HG03060 (cell line): ENCODE results near the gene DNASE2.
"Not testable (repeated sequence)": the region's sequence is repeated elsewhere in the genome, so short reads cannot be mapped to it uniquely, and the experiment has no call there.

Experiments
- ATAC-seq: cut with Tn5 transposase; IDR thresholded peaks from one replicate; pipeline ENCODE4 v1.9.1; 2021; ENCODE audit warnings: low read depth, moderate number of reproducible peaks; ENCODE audit not compliant: unreplicated experiment

DNASE2 gene

DNA sequence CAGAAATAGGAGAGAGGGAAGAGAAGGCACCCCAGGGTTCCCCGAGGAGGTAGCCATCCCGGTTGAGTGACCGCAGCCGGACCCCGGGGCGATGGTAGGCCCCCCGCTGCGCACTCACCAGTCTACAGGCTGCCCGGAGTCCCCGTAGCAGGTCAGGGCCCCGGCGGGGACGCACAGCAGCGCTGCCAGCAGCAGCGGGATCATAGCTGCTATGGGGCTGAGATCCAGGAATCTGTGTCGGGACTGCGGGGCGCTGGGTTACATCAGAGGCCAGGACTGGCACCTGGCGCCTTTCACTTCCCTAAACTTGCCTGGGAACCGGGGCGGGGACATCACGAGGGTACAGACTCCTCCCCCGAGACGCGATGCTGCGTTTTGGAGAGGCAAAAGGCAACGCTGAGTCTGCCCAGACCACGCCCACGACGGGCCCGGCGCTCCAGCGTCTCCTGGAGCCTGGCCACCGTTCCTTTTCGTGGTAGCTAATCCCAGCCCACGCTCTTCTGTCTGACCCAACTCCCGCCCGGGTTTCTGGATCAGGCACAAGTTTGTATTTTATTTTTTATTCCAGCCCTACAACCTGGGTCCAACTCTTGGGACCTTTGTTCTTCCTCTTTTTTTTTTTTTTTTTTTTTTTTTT is at the start of gene DNASE2:
Gene DNASE2, minus strand, starts transcription at position 278 of the 637 bp plus-strand sequence. Its CDS starts 74 bp downstream, at position 204.
- peak; percentile 57 for ATAC-seq

DNA sequence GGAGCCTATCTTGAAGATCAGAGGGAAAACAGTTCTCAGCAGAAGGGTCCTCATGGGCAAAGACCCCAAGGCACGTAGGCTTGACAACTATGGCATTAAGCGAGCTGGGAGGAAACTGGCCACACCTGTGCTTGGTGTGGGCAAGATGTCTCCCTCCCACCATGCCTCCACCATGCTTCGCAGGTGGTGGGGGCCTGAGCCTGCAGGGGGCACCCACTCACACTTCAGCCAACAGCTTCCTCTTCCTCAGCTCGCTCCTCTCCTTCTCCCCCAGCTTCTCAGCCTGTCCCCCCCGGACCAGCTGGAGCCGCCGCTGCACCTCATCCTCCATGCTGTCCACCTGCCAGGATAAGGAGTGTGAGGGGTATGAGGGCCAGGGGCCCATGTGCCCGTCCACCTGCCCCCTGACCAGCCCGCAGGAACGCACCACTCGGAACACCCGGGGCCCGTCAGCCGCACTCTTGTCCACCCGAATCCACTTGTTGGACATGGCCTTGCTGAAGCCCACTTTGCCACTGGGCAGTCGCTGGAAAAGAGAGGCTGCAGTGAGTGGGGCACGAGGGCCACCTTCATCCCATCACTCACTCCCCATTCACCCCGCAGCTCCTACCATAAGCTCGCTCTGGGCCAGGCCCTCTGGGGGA is 48.9 kb upstream of the DNASE2 start:
- ATAC-seq: no peak

DNA sequence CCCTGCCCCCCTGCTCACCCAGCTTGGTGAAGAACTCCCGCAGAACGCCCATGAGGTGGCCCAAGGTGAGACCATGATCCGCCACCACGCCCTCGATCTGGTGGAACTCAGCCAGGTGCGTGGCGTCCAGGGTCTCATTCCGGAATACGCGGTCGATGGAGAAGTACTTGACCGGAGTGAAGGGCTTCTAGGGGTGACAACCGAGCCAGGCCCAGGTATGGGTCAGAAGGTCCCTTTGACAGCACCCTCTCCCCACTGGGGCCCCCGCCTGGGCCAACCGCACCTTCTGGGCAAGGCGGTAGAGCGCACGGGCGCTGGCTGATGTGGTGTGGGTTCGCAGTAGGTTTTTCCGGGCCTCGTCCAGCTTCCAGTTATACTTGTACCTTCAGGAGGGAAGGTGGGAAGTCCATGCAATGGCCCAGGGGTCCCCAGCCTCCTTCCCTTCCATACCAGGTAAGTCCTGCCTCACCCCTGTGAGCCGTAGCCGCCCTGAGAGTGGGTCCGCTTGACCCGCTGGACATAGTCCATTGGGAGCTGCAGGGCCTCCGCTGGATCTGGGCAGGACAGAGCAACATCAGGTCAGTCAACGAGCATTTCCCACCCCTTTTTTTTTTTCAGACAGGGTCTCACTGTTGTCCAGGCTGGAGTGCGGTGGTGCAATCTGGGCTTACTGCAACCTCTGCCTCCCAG is 43.5 kb upstream of the DNASE2 start:
- ATAC-seq: no peak

GRCh38 chr19:12922959-12923358 is 41.7 kb upstream of the DNASE2 start:
- ATAC-seq: no peak

- ATAC-seq: no peak
These were observed 39.8 kb upstream of the DNASE2 start for GRCh38 chr19:12921047-12921446.

GRCh38 chr19:12918253-12918652 is 37.0 kb upstream of the DNASE2 start:
- ATAC-seq: no peak

- not testable (repeated sequence) for ATAC-seq
These were observed 34.6 kb upstream of the DNASE2 start for GRCh38 chr19:12915860-12916259.

DNA sequence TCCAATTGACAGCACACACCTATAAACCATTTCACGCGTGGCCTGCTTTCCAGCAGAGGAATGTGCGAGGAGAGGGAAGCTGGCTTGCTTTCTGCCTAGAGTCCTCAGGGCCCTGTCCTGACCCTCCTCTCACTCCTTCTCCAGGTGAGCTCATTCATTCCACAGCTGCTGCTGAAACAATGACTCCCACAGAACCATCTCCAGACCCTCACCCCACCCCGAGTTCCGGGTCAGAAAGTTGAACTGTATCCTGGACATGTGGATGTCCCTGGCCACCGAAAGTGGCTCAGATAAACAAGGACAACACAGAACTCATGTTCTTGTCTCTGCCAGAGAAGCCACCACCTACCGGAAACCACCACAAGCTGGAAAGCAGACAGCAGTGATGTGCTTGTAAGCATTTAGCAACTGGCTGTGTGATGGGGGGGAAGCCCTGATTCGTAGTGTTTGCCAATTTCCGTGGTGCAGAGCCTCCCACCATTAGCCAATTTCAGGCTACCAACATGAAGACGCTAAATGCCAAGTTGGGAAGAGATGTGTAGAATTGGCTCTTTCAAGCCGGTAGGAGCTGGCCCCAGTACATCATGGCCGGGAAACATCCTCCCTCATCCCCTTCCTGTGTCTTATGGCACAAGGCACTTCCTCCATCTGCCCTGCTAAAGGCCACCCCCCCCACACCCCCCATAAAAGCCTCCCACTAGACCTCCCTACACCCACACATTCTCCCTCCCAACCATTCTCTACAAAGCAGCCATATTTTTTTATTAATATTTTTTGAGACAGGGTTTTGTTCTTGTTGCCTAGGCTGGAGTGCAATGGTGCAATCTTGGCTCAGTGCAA is 32.8 kb upstream of the DNASE2 start:
- ATAC-seq: no peak

GRCh38 chr19:12913011-12913561 is 31.8 kb upstream of the DNASE2 start:
- no peak for ATAC-seq

DNA sequence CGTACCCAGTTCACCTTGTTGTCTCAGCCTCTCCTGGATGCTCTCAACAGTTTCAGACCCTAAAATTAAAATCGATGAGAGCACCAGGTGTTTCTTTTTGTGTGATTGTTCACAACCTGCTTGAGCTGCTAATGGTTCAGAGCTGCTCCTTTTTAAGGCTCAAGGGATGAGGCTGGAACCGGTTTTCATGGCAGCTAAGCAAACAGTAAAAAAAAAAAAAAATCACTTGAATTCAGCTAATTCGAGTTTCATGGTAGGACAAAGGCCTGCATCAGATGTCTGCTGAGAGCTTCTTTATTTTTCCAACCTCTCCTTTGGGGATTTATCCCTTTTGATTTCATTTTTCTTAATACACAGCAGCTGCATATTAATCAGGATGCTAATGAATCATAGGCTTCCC is 31.3 kb upstream of the DNASE2 start:
- ATAC-seq: no peak

DNA sequence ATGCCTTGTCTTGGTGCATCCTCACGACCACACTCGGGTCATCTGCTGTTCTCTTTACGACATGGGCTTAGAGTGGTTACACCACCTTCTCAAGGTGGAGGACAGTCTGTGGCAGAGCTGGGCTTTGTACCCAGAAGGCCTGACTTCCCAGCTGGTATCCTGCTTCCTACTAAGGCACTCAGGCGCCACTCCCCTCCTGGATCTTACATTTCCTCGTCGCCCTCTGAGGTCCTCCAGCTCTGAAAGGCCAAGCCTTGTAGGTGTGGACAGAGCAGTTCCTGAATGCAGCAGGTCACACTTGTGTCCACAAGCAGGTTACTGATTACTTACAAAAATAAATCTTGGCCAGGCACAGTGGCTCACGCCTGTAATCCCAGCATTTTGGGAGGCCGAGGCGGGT is 25.9 kb upstream of the DNASE2 start:
- ATAC-seq: no peak

DNA sequence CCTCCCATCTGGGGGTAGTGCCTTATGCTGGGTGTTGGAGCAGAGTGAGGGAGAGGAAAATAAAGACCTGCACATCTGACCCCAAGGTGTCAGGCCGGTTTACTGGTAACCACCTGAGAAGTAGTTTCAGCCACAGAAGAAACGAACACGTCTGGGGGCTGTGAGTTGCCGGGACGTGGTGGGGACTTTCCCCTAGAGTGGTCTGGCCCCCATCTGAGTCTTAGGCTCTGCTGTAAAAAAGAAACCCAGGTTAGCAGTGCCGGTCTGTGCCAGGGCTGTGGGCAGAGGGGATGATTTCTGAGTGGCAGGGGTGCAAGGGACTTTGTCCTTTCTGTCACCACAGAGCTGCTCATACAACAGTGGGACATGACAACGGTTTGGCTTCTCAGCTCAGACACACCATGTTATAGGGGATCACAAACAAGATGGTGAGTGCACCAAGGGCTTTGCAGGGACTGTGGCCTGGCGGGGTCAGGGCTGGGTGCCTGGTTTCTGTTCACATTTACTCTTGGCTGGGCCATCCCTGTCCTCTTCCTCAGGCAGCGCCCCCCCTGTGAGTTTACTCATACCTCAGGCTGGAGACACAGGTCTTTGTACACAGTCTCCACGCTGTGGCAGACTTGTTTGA is 18.8 kb upstream of the DNASE2 start:
- no peak for ATAC-seq

DNA sequence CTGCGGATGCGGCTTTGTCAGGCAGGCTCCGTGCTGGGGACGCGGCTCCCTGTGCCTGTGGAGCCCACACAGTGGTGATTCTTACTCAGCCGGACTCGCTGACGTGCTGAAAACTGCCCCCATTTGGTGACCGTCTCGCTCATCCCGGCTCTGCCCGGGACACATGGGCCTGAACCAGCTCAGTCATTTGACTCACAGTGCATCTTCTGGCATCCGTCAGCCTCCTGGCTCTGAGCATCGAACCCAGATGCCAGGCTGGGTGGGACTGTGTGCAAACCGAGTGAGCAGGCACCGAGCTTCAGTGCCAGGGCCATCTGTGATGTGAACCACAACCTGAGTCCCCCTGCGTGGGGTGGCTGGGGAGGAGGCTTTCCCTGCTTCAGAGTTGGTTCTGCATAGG is 15.2 kb upstream of the DNASE2 start:
- no peak for ATAC-seq

- no peak for ATAC-seq
These were observed 12.3 kb upstream of the DNASE2 start for GRCh38 chr19:12893582-12893981.

DNA sequence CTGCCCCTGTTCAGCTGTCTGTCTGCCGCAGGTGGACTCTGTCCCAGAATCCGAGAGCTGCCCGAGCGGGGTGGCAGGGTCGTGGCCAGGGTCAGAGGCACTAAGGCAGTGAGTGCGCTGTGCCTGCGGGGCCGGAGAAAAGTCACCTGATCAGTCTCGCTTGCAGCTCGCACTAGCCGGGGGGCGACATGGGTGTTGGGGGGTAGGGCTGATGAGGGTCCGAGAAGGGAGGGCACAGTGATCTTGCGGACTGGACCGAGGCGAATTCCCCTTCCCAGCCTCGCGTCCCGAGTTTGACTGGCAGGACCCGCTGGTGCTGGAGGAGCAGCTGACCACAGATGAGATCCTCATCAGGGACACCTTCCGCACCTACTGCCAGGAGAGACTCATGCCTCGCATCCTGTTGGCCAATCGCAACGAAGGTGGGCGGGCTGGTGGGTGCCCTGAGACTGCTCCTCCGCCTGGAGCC is 10.3 kb upstream of the DNASE2 start:
- no peak for ATAC-seq

- peak; percentile 89 for ATAC-seq
These were observed 9.7 kb upstream of the DNASE2 start, which contains the start of gene GCDH for GRCh38 chr19:12890787-12891552. Gene GCDH, plus strand, starts transcription at chr19:12891160. Its CDS starts 145 bp downstream, at chr19:12891305.

GRCh38 chr19:12890299-12890786 is 9.1 kb upstream of the DNASE2 start:
- ATAC-seq: not testable (repeated sequence)

DNA sequence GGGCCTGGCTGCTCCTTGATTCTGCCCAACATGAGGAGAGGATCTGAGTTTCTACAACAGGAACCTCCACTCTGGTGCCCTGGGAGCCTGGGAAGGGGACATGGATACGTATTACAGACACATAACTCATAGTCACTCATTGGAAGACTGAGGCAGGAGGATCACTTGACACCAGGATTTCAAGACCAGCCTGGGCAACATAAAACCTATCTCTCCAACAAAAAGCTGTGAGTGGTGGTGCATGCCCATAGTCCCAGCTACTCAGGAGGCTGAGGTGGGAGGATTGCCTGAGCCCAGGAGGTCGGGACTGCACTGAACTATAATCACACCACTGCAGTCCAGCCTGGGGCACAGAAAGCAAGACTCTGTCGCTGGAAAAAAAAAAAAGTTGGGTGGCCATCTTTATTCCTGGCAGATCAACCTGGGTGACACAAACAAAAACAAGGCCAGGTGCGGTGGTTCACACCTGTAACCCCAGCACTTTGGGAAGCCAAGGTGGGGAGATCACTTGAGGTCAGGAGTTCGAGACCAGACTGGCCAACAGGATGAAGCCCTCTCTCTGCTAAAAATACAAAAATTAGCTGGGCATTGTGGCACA is 6.9 kb upstream of the DNASE2 start:
- ATAC-seq: no peak
